HG03025 (cell line): Measurements from ENCODE around the gene MSH2.
"Not testable (repeated sequence)": the region's sequence is repeated elsewhere in the genome, so short reads cannot be mapped to it uniquely, and the experiment has no call there.

ENCODE experiments used
- ATAC-seq: cut with Tn5 transposase; IDR thresholded peaks from one replicate; pipeline ENCODE4 v1.9.1; 2021; ENCODE audit warnings: mild to moderate bottlenecking, moderate library complexity; ENCODE audit not compliant: unreplicated experiment, low FRiP score

MSH2 gene

GRCh38 chr2:47406649-47407330 is 3.8 kb downstream of the MSH2 start:
- ATAC-seq = not testable (repeated sequence)

GRCh38 chr2:47407976-47408375 is 5.0 kb downstream of the MSH2 start:
- not testable (repeated sequence) for ATAC-seq

- ATAC-seq = no peak
Observed at GRCh38 chr2:47414682-47415458, 11.9 kb downstream of the MSH2 start.

- no peak for ATAC-seq
Observed at GRCh38 chr2:47420214-47420613, 17.3 kb downstream of the MSH2 start.

GRCh38 chr2:47420683-47421082 is 17.7 kb downstream of the MSH2 start:
- ATAC-seq = not testable (repeated sequence)

- no peak for ATAC-seq
Observed at GRCh38 chr2:47422016-47422415, 19.1 kb downstream of the MSH2 start.

- no peak for ATAC-seq
Observed at GRCh38 chr2:47422560-47422959, 19.6 kb downstream of the MSH2 start.

GRCh38 chr2:47426786-47427185 is 23.8 kb downstream of the MSH2 start:
- no peak for ATAC-seq

GRCh38 chr2:47429795-47430194 is 26.8 kb downstream of the MSH2 start:
- no peak for ATAC-seq

GRCh38 chr2:47433006-47433405 is 30.1 kb downstream of the MSH2 start:
- ATAC-seq = not testable (repeated sequence)

- not testable (repeated sequence) for ATAC-seq
Observed at GRCh38 chr2:47433445-47433844, 30.5 kb downstream of the MSH2 start.

- ATAC-seq = no peak
Observed at GRCh38 chr2:47437287-47437686, 34.3 kb downstream of the MSH2 start.

- no peak for ATAC-seq
Observed at GRCh38 chr2:47438106-47438505, 35.1 kb downstream of the MSH2 start.

- no peak for ATAC-seq
Observed at GRCh38 chr2:47438783-47439182, 35.8 kb downstream of the MSH2 start.

- ATAC-seq = no peak
Observed at GRCh38 chr2:47451790-47452189, 48.8 kb downstream of the MSH2 start.

- ATAC-seq = no peak
Observed at GRCh38 chr2:47452761-47453160, 49.8 kb downstream of the MSH2 start.

GRCh38 chr2:47454818-47455217 is 51.9 kb downstream of the MSH2 start:
- not testable (repeated sequence) for ATAC-seq

GRCh38 chr2:47455411-47455810 is 52.5 kb downstream of the MSH2 start:
- no peak for ATAC-seq

- no peak for ATAC-seq
Observed at GRCh38 chr2:47456851-47457250, 53.9 kb downstream of the MSH2 start.

- no peak for ATAC-seq
Observed at GRCh38 chr2:47457268-47457667, 54.3 kb downstream of the MSH2 start.

- no peak for ATAC-seq
Observed at GRCh38 chr2:47459021-47459420, 56.1 kb downstream of the MSH2 start.

GRCh38 chr2:47460766-47461165 is 57.8 kb downstream of the MSH2 start:
- no peak for ATAC-seq
